Skeletal muscle tissue (tissue), 4 donors: ENCODE data around the gene DPF3. TPM values are rescaled to one million over a fixed set of nuclear protein-coding genes. Genes with fewer than 3 reads are reported as not detected.

Source experiments
- H3K27ac ChIP-seq: one replicate; pipeline ENCODE4 v1.7.0; 2013; ENCODE audit warnings: mild to moderate bottlenecking, low read depth, low read length, inconsistent platforms
- H3K27me3 ChIP-seq, 3 donors: one replicate each; pipeline ENCODE4 v1.7.0; 2013; ENCODE audit warnings: low read length in 3 of 3; ENCODE audit not compliant: control insufficient read depth in 3 of 3, insufficient read depth in 3 of 3
- H3K36me3 ChIP-seq, 3 donors: one replicate each; pipeline ENCODE4 v1.7.0; 2013; ENCODE audit warnings: low read length in 3 of 3; ENCODE audit not compliant: control insufficient read depth in 3 of 3, insufficient read depth in 3 of 3
- H3K4me1 ChIP-seq, 3 donors: one replicate each; pipeline ENCODE4 v1.7.0; 2013; ENCODE audit warnings: low read length in 3 of 3, mild to moderate bottlenecking in 3 of 3; ENCODE audit not compliant: control insufficient read depth in 3 of 3, insufficient read depth in 3 of 3
- H3K4me3 ChIP-seq, 3 donors: one replicate each; pipeline ENCODE4 v1.7.0; 2013; ENCODE audit warnings: low read length in 3 of 3
- H3K9ac ChIP-seq, 3 donors: one replicate each; pipeline ENCODE4 v1.7.0; 2013; ENCODE audit warnings: low read length in 3 of 3, mild to moderate bottlenecking in 3 of 3, moderate library complexity in 2 of 3, low read depth in 1 of 3
- H3K9me3 ChIP-seq, 3 donors: one replicate each; pipeline ENCODE4 v1.7.0; 2013; ENCODE audit warnings: low read length in 3 of 3; ENCODE audit not compliant: control insufficient read depth in 3 of 3
- total RNA-seq: library from RNA; depleted of rRNA; stranded (reverse); fragments of >200 nt; gene quantifications from one replicate; pipeline ENCODE4 v1.2.3, GENCODE V29; 2014
- donor health status: Osteomylitis.

The DPF3 gene
- total RNA-seq, 1 donor from 2014 or later, result 1.6 TPM

DNA sequence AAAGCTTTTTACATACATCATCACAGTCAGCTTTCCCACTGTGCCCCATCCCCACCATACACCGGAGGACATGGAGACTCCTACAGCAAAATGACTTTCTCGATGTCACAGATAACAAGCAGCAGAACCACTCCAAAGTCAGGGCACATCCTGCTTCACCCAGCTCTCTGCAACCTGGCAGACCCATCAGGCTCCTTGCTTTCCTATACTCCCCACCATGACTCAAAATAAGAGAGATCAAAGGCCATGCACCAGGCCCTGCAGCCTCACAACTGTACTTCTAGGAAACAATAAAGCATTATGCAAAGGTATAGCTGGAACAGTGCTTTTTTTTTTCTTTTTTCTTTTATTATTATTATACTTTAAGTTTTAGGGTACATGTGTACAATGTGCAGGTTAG, 187.4 kb downstream of the DPF3 start:
- H3K9ac ChIP-seq, result no peak overlapping the region
- H3K27me3 ChIP-seq, result no peaks in the 10 kb centered on the region
- no peaks in the 10 kb centered on the region for H3K9me3 ChIP-seq
- H3K4me3 ChIP-seq, result no peak overlapping the region
- H3K36me3 ChIP-seq, result peaks cover 0 to 2% (median 0%) of the 10 kb centered on the region in 3 donors
- H3K4me1 ChIP-seq, result peaks cover 5 to 14% (median 14%) of the 10 kb centered on the region in 3 donors
- no peak overlapping the region for H3K27ac ChIP-seq

- Histone ChIP-seq H3K36me3 (no peaks in the 10 kb centered on the region), H3K4me1 (peaks cover 17 to 30% (median 29%) of the 10 kb centered on the region in 3 donors), H3K27me3 (no peaks in the 10 kb centered on the region), H3K4me3 (no peak overlapping the region), H3K27ac (no peak overlapping the region), H3K9me3 (no peaks in the 10 kb centered on the region), H3K9ac (no peak overlapping the region)
Measured at GRCh38 chr14:72704502-72704901, 189.4 kb downstream of the DPF3 start.

GRCh38 chr14:72701605-72702004, 192.3 kb downstream of the DPF3 start:
- Histone ChIP-seq H3K4me3 (peak overlapping the region in 1 of 3 donors; percentile 2), H3K4me1 (peaks cover 17 to 31% (median 29%) of the 10 kb centered on the region in 3 donors), H3K36me3 (no peaks in the 10 kb centered on the region), H3K27ac (no peak overlapping the region), H3K9ac (no peak overlapping the region), H3K27me3 (no peaks in the 10 kb centered on the region), H3K9me3 (no peaks in the 10 kb centered on the region)

DNA sequence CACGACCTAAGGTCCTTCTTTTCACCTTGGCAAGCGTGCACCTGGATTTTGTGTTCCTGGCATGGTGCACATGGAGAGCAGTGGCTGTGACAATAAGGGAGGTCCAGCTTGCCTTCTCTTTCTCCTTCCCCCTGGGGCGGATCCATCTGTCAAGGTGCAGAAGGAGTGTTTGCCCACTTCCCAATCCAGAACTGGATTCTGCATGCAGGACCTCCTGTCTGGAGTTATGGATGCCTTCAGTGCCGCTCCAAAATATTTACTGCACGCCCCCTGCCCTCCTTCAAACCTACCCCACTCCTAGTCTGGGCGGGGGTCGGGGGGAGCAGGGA, 192.7 kb downstream of the DPF3 start:
- no peak overlapping the region for H3K9ac ChIP-seq
- no peak overlapping the region for H3K4me3 ChIP-seq
- H3K9me3 ChIP-seq, result no peaks in the 10 kb centered on the region
- H3K4me1 ChIP-seq, result peaks cover 17 to 31% (median 29%) of the 10 kb centered on the region in 3 donors
- H3K27me3 ChIP-seq, result no peaks in the 10 kb centered on the region
- H3K27ac ChIP-seq, result no peak overlapping the region
- no peaks in the 10 kb centered on the region for H3K36me3 ChIP-seq

GRCh38 chr14:72700338-72701236, 193.3 kb downstream of the DPF3 start:
- H3K9me3 ChIP-seq, result no peaks in the 10 kb centered on the region
- no peaks in the 10 kb centered on the region for H3K36me3 ChIP-seq
- H3K4me1 ChIP-seq, result peaks cover 17 to 31% (median 29%) of the 10 kb centered on the region in 3 donors
- no peak overlapping the region for H3K4me3 ChIP-seq
- H3K27ac ChIP-seq, result peak overlapping the region; percentile 68
- no peaks in the 10 kb centered on the region for H3K27me3 ChIP-seq
- H3K9ac ChIP-seq, result peak overlapping the region in 1 of 3 donors; percentile 17

GRCh38 chr14:72699852-72700257, 194.0 kb downstream of the DPF3 start:
- Histone ChIP-seq H3K4me1 (peaks cover 17 to 31% (median 29%) of the 10 kb centered on the region in 3 donors), H3K27ac (peak overlapping the region; percentile 68), H3K4me3 (no peak overlapping the region), H3K27me3 (no peaks in the 10 kb centered on the region), H3K9me3 (no peaks in the 10 kb centered on the region), H3K36me3 (no peaks in the 10 kb centered on the region), H3K9ac (peak overlapping the region in 1 of 3 donors; percentile 17)

DNA sequence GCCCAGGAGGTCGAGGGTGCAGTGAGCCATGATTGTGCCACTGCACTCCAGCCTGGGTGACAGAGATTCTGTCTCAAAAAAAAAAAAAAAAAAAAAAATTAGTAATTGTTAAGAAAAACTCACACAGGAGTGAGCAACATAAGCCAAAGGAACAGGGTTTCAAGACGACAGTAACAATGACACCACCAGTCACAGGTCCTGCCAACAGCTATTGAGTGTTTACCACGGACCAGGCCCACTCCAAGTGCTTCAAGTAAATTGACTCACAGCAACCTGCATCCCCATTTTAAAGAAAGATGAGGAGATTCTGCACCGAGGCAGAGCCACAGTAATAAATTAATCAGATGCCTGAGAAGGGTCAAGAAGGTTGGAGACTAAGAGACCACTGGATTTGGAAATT, 194.5 kb downstream of the DPF3 start:
- Histone ChIP-seq H3K27me3 (no peaks in the 10 kb centered on the region), H3K4me1 (peaks cover 17 to 31% (median 29%) of the 10 kb centered on the region in 3 donors), H3K9me3 (no peaks in the 10 kb centered on the region), H3K27ac (no peak overlapping the region), H3K36me3 (no peaks in the 10 kb centered on the region), H3K4me3 (no peak overlapping the region), H3K9ac (no peak overlapping the region)

DNA sequence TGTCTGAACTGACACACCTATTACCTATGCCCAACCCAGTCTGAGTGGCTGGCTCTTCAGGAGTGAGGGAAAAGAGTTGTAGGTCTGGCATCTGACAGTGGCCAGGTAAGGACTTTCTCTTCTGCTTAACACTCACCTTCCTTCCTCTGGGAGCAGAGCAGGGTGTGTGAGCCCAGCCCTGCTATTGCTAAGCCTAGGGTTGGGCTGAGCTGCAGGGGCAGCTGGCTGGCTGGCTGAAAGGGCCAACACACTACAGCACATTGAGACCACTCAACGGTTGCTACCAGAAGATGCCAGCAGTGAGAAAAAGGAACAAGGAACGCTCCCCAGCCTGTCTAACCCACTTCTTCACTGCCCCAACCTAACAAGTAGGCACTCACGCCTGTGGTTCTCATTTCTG, 201.2 kb downstream of the DPF3 start:
- no peak overlapping the region for H3K27ac ChIP-seq
- no peak overlapping the region for H3K9ac ChIP-seq
- H3K36me3 ChIP-seq, result peaks cover 18 to 24% (median 18%) of the 10 kb centered on the region in 3 donors
- H3K9me3 ChIP-seq, result no peaks in the 10 kb centered on the region
- no peaks in the 10 kb centered on the region for H3K27me3 ChIP-seq
- no peaks in the 10 kb centered on the region for H3K4me1 ChIP-seq
- H3K4me3 ChIP-seq, result no peak overlapping the region

GRCh38 chr14:72690324-72690723, 203.6 kb downstream of the DPF3 start:
- no peaks in the 10 kb centered on the region for H3K4me1 ChIP-seq
- H3K9ac ChIP-seq, result no peak overlapping the region
- no peak overlapping the region for H3K27ac ChIP-seq

DNA sequence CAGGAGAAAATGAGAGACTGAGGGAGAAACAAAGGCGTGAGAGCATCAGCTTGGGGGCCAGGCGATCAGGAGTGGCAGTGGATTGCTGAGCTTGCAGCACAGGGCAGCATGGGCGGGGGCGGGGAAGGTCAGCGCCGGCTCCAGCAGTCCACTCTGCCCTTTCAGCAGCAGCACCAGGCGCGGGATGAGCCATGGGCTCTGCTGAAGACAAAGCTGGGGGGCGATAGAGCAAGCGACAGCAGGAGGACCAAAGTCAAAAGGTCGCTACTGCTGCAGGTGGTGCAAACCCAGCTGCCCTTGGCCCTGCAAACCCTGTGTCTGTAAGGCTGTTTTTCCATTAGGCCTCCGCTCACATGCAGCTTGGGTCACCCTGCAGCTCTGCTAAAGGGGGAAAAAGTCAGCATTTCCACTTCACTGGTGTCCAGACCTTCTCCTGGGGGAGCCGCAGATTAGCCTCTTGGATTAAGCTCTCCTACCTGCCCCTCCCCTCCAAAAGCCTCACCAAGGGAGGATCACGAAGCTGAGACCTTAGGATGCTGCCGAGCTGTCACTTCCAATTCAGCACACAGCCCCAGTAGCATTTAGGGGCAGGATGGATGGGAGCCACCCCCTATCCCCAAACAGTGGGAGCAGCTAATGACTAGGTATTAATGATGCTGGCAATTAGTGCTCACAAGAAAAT, 204.8 kb downstream of the DPF3 start:
- H3K27ac ChIP-seq, result no peak overlapping the region
- H3K36me3 ChIP-seq, result peaks cover 18 to 28% (median 22%) of the 10 kb centered on the region in 3 donors
- no peaks in the 10 kb centered on the region for H3K27me3 ChIP-seq
- no peaks in the 10 kb centered on the region for H3K4me1 ChIP-seq
- H3K9me3 ChIP-seq, result no peaks in the 10 kb centered on the region
- no peak overlapping the region for H3K9ac ChIP-seq
- H3K4me3 ChIP-seq, result no peak overlapping the region

More at GRCh38 chr14:72690324-72690723, 203.6 kb downstream of the DPF3 start:
- Histone ChIP-seq H3K27me3 (no peaks in the 10 kb centered on the region), H3K4me3 (no peak overlapping the region), H3K9me3 (no peaks in the 10 kb centered on the region), H3K36me3 (peaks cover 18 to 28% (median 22%) of the 10 kb centered on the region in 3 donors)
